Neural progenitor cell (in vitro differentiated cells): ENCODE measurements around the gene AMZ2. TPM values are rescaled to one million over a fixed set of nuclear protein-coding genes. Genes with fewer than 3 reads are reported as not detected.

Source experiments
- DNase-seq: peaks from one replicate; pipeline ENCODE4 v3.0.0-alpha.2; 2016; ENCODE audit warnings: low spot score
- H2AFZ ChIP-seq: fragments of 200-600 bp; sonication (generic); replicated peaks from 2 replicates; pipeline ENCODE4 v1.6.1; 2016; ENCODE audit warnings: antibody characterized with exemption
- H3F3A ChIP-seq: fragments of 200-600 bp; sonication (generic); 2 replicates; pipeline ENCODE4 v1.6.1; 2016; ENCODE audit warnings: antibody characterized with exemption, low read depth
- H3K27ac ChIP-seq: fragments of 200-600 bp; sonication (generic); 2 replicates; pipeline ENCODE4 v1.5.1; 2016; ENCODE audit warnings: mild to moderate bottlenecking
- H3K27me3 ChIP-seq: fragments of 200-600 bp; sonication (generic); 2 replicates; pipeline ENCODE4 v1.6.1; 2016; ENCODE audit warnings: mild to moderate bottlenecking, moderate library complexity
- H3K36me3 ChIP-seq: fragments of 200-600 bp; sonication (generic); 2 replicates; pipeline ENCODE4 v1.5.1; 2016
- H3K4me1 ChIP-seq: fragments of 200-600 bp; sonication (generic); 2 replicates; pipeline ENCODE4 v1.6.1; 2016; ENCODE audit warnings: mixed run types
- H3K4me2 ChIP-seq: fragments of 200-600 bp; sonication (generic); 2 replicates; pipeline ENCODE4 v1.6.1; 2016
- H3K4me3 ChIP-seq: fragments of 200-600 bp; sonication (generic); 2 replicates; pipeline ENCODE4 v1.5.1; 2016
- H3K79me2 ChIP-seq: fragments of 200-600 bp; sonication (generic); 2 replicates; pipeline ENCODE4 v1.6.1; 2016; ENCODE audit warnings: low read depth
- H3K9ac ChIP-seq: fragments of 200-600 bp; sonication (generic); 2 replicates; pipeline ENCODE4 v1.6.1; 2016
- H3K9me3 ChIP-seq: fragments of 200-600 bp; sonication (generic); 2 replicates; pipeline ENCODE4 v1.5.1; 2016; ENCODE audit warnings: low read depth
- H4K20me1 ChIP-seq: fragments of 200-600 bp; sonication (generic); 2 replicates; pipeline ENCODE4 v1.6.1; 2016; ENCODE audit warnings: low read depth
- H3K27ac Mint-ChIP-seq: 3 replicates; pipeline ENCODE4 v1.8.0; 2021; ENCODE audit warnings: mixed read lengths
- H3K27me3 Mint-ChIP-seq: 2 replicates; pipeline ENCODE4 v1.8.0; 2022; ENCODE audit warnings: low read depth, mild to moderate bottlenecking, inconsistent platforms, moderate library complexity, mixed read lengths; ENCODE audit not compliant: insufficient read depth
- H3K36me3 Mint-ChIP-seq: 3 replicates; pipeline ENCODE4 v1.8.0; 2021; ENCODE audit warnings: mixed read lengths
- H3K4me1 Mint-ChIP-seq: 3 replicates; pipeline ENCODE4 v1.8.0; 2021; ENCODE audit warnings: mixed read lengths
- H3K4me3 Mint-ChIP-seq: 3 replicates; pipeline ENCODE4 v1.8.0; 2021; ENCODE audit warnings: mild to moderate bottlenecking, moderate library complexity, mixed read lengths
- H3K9me3 Mint-ChIP-seq: 3 replicates; pipeline ENCODE4 v1.8.0; 2020; ENCODE audit warnings: mixed read lengths
- CTCF ChIP-seq: fragments of 200-600 bp; sonication (generic); IDR thresholded peaks from 2 replicates; pipeline ENCODE4 v1.5.1; 2017; ENCODE audit warnings: antibody characterized with exemption, mild to moderate bottlenecking
- EZH2 ChIP-seq: fragments of 200-600 bp; sonication (generic); IDR thresholded peaks from 2 replicates; pipeline ENCODE4 v1.6.1; 2017; ENCODE audit warnings: antibody characterized with exemption, mild to moderate bottlenecking, moderate library complexity
- EZH2phosphoT487 ChIP-seq: fragments of 200-600 bp; sonication (generic); IDR thresholded peaks from 2 replicates; pipeline ENCODE4 v1.6.1; 2017; ENCODE audit warnings: antibody characterized with exemption
- total RNA-seq: library from RNA; depleted of rRNA; stranded (reverse); fragments of >200 nt; gene quantifications from 2 replicates; pipeline ENCODE4 v1.2.3, GENCODE V29; 2015; ENCODE audit warnings: low replicate concordance

The AMZ2 gene
- total RNA-seq, 1 donor from 2014 or later = 150 TPM

GRCh38 chr17:68295086-68295485, 47.2 kb downstream of the AMZ2 start:
- Histone ChIP-seq H3F3A (peaks cover 46% of the 10 kb centered on the region), H3K4me1 (peaks cover 42% of the 10 kb centered on the region), H4K20me1 (peaks cover 4% of the 10 kb centered on the region), H3K9me3 (no peaks in the 10 kb centered on the region), H3K27ac (no peak overlapping the region), H3K4me2 (no peak overlapping the region), H3K4me3 (no peak overlapping the region), H3K9ac (no peak overlapping the region), H3K79me2 (no peaks in the 10 kb centered on the region), H3K27me3 (peaks cover 33% of the 10 kb centered on the region), H3K36me3 (no peaks in the 10 kb centered on the region), H2AFZ (no peak overlapping the region)
- Mint-ChIP-seq H3K36me3 (peaks cover 2% of the 10 kb centered on the region), H3K4me1 (peaks cover 22% of the 10 kb centered on the region), H3K4me3 (no peak overlapping the region), H3K27ac (no peak overlapping the region), H3K27me3 (peaks cover 20% of the 10 kb centered on the region), H3K9me3 (peaks cover 8% of the 10 kb centered on the region)
- DNase-seq = no peak
- no peak for TF ChIP-seq EZH2phosphoT487
- no peak for TF ChIP-seq CTCF
- TF ChIP-seq EZH2 = no peak

- Histone ChIP-seq H3K9ac (no peak overlapping the region), H3K4me2 (peak overlapping the region; percentile 2), H4K20me1 (no peaks in the 10 kb centered on the region), H2AFZ (no peak overlapping the region), H3K4me1 (peaks cover 40% of the 10 kb centered on the region), H3K27me3 (peaks cover 21% of the 10 kb centered on the region), H3F3A (peaks cover 43% of the 10 kb centered on the region), H3K4me3 (no peak overlapping the region), H3K79me2 (no peaks in the 10 kb centered on the region), H3K27ac (no peak overlapping the region), H3K36me3 (no peaks in the 10 kb centered on the region), H3K9me3 (no peaks in the 10 kb centered on the region)
- Mint-ChIP-seq H3K27me3 (peaks cover 15% of the 10 kb centered on the region), H3K4me1 (peaks cover 17% of the 10 kb centered on the region), H3K9me3 (peaks cover 13% of the 10 kb centered on the region), H3K27ac (no peak overlapping the region), H3K4me3 (no peak overlapping the region), H3K36me3 (peaks cover 2% of the 10 kb centered on the region)
- DNase-seq = no peak
- TF ChIP-seq EZH2 (no peak), CTCF (no peak), EZH2phosphoT487 (no peak)
Measured at GRCh38 chr17:68296217-68297191, 48.7 kb downstream of the AMZ2 start.

GRCh38 chr17:68297195-68297594, 49.4 kb downstream of the AMZ2 start:
- peaks cover 15% of the 10 kb centered on the region for H3K27me3 Mint-ChIP-seq
- no peak for TF ChIP-seq CTCF
- TF ChIP-seq EZH2phosphoT487 = no peak
- TF ChIP-seq EZH2 = no peak
- Histone ChIP-seq H4K20me1 (no peaks in the 10 kb centered on the region), H3K79me2 (no peaks in the 10 kb centered on the region), H3K36me3 (no peaks in the 10 kb centered on the region), H3K27ac (no peak overlapping the region), H3K9me3 (no peaks in the 10 kb centered on the region), H2AFZ (no peak overlapping the region), H3K4me3 (no peak overlapping the region), H3K9ac (no peak overlapping the region), H3F3A (peaks cover 42% of the 10 kb centered on the region), H3K27me3 (peaks cover 15% of the 10 kb centered on the region), H3K4me2 (no peak overlapping the region), H3K4me1 (peaks cover 47% of the 10 kb centered on the region)
- H3K36me3 Mint-ChIP-seq = peaks cover 2% of the 10 kb centered on the region
- no peak overlapping the region for H3K27ac Mint-ChIP-seq
- DNase-seq = no peak
- peaks cover 16% of the 10 kb centered on the region for H3K9me3 Mint-ChIP-seq
- peaks cover 22% of the 10 kb centered on the region for H3K4me1 Mint-ChIP-seq
- H3K4me3 Mint-ChIP-seq = no peak overlapping the region
